OCI-LY1 (cell line): ENCODE results near the gene ATXN1L.

Experiments
- H2AFZ ChIP-seq: fragments of 200-600 bp; sonication (generic), shearing (Covaris generic); 2 replicates; pipeline ENCODE4 v1.6.0; 2014; ENCODE audit warnings: antibody characterized with exemption, mild to moderate bottlenecking, low read length
- H3F3A ChIP-seq: fragments of 200-600 bp; sonication (generic), shearing (Covaris generic); 2 replicates; pipeline ENCODE4 v1.6.0; 2014; ENCODE audit warnings: mild to moderate bottlenecking, antibody characterized with exemption, low read length, moderate library complexity; ENCODE audit not compliant: insufficient read depth
- H3K27ac ChIP-seq: fragments of 200-600 bp; sonication (generic); 2 replicates; pipeline ENCODE4 v1.5.1; 2014; ENCODE audit warnings: low read length, mixed run types, mild to moderate bottlenecking, low read depth; ENCODE audit not compliant: poor library complexity, severe bottlenecking
- H3K27me3 ChIP-seq: fragments of 200-600 bp; sonication (generic); 2 replicates; pipeline ENCODE4 v1.6.0; 2014; ENCODE audit warnings: antibody characterized with exemption, mild to moderate bottlenecking, low read length, moderate library complexity; ENCODE audit not compliant: insufficient read depth
- H3K36me3 ChIP-seq: fragments of 200-600 bp; sonication (generic); 2 replicates; pipeline ENCODE4 v1.6.1; 2014; ENCODE audit warnings: mild to moderate bottlenecking, antibody characterized with exemption, low read length, moderate library complexity, mixed read lengths; ENCODE audit not compliant: insufficient read depth
- H3K4me1 ChIP-seq: fragments of 200-600 bp; sonication (generic); 2 replicates; pipeline ENCODE4 v1.5.1; 2014; ENCODE audit warnings: mild to moderate bottlenecking, low read length, moderate library complexity; ENCODE audit not compliant: insufficient read depth, severe bottlenecking
- H3K4me2 ChIP-seq: fragments of 200-600 bp; sonication (generic), shearing (Covaris generic); 2 replicates; pipeline ENCODE4 v1.6.1; 2014; ENCODE audit warnings: low read length
- H3K4me3 ChIP-seq: fragments of 200-600 bp; sonication (generic); 2 replicates; pipeline ENCODE4 v1.5.1; 2014; ENCODE audit warnings: low read length, low read depth, mild to moderate bottlenecking, mixed read lengths; ENCODE audit not compliant: poor library complexity, severe bottlenecking
- H3K79me2 ChIP-seq: fragments of 200-600 bp; shearing (Covaris generic); 2 replicates; pipeline ENCODE4 v1.6.1; 2016; ENCODE audit warnings: mixed run types, low read length, mixed read lengths; ENCODE audit not compliant: insufficient read depth
- H3K9ac ChIP-seq: fragments of 200-600 bp; sonication (generic), shearing (Covaris generic); 2 replicates; pipeline ENCODE4 v1.6.1; 2014; ENCODE audit warnings: mild to moderate bottlenecking, low read length, mixed read lengths
- H3K9me2 ChIP-seq: fragments of 200-600 bp; sonication (generic), shearing (Covaris generic); 2 replicates; pipeline ENCODE4 v1.6.1; 2014; ENCODE audit warnings: low read depth, mild to moderate bottlenecking, low read length, mixed read lengths
- H3K9me3 ChIP-seq: fragments of 200-600 bp; shearing (Covaris generic); 2 replicates; pipeline ENCODE4 v1.6.1; 2014; ENCODE audit warnings: low read length, mixed read lengths
- H4K20me1 ChIP-seq: fragments of 200-600 bp; sonication (generic), shearing (Covaris generic); 2 replicates; pipeline ENCODE4 v1.6.0; 2016; ENCODE audit warnings: mild to moderate bottlenecking, low read length; ENCODE audit not compliant: insufficient read depth
- EZH2 ChIP-seq: fragments of 200-600 bp; sonication (generic), shearing (Covaris generic); IDR thresholded peaks from 2 replicates; pipeline ENCODE4 v1.8.0; 2017; ENCODE audit warnings: borderline replicate concordance, mixed run types, mild to moderate bottlenecking, antibody characterized with exemption, low read length, moderate library complexity, mixed read lengths
- TF ChIP-seq, protein P1 (sequence below): fragments of 200-600 bp; sonication (generic), shearing (Covaris generic); IDR thresholded peaks from 2 replicates; pipeline ENCODE4 v1.5.1; 2017; ENCODE audit warnings: mild to moderate bottlenecking, antibody characterized with exemption, low read length, moderate library complexity, mixed read lengths

Gene ATXN1L

GRCh38 chr16:71852561-71852960 is 6.8 kb downstream of the ATXN1L start:
- TF ChIP-seq EZH2 = no peak
- TF ChIP-seq, protein P1, sequence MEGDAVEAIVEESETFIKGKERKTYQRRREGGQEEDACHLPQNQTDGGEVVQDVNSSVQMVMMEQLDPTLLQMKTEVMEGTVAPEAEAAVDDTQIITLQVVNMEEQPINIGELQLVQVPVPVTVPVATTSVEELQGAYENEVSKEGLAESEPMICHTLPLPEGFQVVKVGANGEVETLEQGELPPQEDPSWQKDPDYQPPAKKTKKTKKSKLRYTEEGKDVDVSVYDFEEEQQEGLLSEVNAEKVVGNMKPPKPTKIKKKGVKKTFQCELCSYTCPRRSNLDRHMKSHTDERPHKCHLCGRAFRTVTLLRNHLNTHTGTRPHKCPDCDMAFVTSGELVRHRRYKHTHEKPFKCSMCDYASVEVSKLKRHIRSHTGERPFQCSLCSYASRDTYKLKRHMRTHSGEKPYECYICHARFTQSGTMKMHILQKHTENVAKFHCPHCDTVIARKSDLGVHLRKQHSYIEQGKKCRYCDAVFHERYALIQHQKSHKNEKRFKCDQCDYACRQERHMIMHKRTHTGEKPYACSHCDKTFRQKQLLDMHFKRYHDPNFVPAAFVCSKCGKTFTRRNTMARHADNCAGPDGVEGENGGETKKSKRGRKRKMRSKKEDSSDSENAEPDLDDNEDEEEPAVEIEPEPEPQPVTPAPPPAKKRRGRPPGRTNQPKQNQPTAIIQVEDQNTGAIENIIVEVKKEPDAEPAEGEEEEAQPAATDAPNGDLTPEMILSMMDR = no peak
- H3K27ac ChIP-seq = no peak overlapping the region
- no peak overlapping the region for H3K9ac ChIP-seq
- no peaks in the 10 kb centered on the region for H3K27me3 ChIP-seq
- H3K4me1 ChIP-seq = peaks cover 19% of the 10 kb centered on the region
- no peak overlapping the region for H3K4me3 ChIP-seq
- no peaks in the 10 kb centered on the region for H3K9me3 ChIP-seq
- H3K4me2 ChIP-seq = no peak overlapping the region
- H3F3A ChIP-seq = no peaks in the 10 kb centered on the region
- H3K9me2 ChIP-seq = no peaks in the 10 kb centered on the region
- H3K79me2 ChIP-seq = peaks cover 1% of the 10 kb centered on the region; the same call in 1 of the 2 replicates
- H4K20me1 ChIP-seq = no peaks in the 10 kb centered on the region
- no peak overlapping the region for H2AFZ ChIP-seq
- peaks cover 61% of the 10 kb centered on the region for H3K36me3 ChIP-seq

- peak overlapping the region; percentile 31; the same call in 1 of the 2 replicates for H3K4me2 ChIP-seq
- H4K20me1 ChIP-seq = no peaks in the 10 kb centered on the region
- no peaks in the 10 kb centered on the region for H3K27me3 ChIP-seq
- no peaks in the 10 kb centered on the region for H3K9me2 ChIP-seq
- H3K79me2 ChIP-seq = no peaks in the 10 kb centered on the region
- peak overlapping the region; percentile 37 for H3K27ac ChIP-seq
- H3K4me1 ChIP-seq = peaks cover 17% of the 10 kb centered on the region
- peaks cover 58% of the 10 kb centered on the region for H3K36me3 ChIP-seq
- no peaks in the 10 kb centered on the region for H3K9me3 ChIP-seq
- no peak overlapping the region for H2AFZ ChIP-seq
- TF ChIP-seq, protein P1 = no peak
- no peak for TF ChIP-seq EZH2
- no peak overlapping the region for H3K9ac ChIP-seq
- no peaks in the 10 kb centered on the region for H3F3A ChIP-seq
- H3K4me3 ChIP-seq = no peak overlapping the region
Measured at GRCh38 chr16:71853413-71853812, 7.6 kb downstream of the ATXN1L start.

GRCh38 chr16:71854369-71854948 is 8.7 kb downstream of the ATXN1L start:
- peaks cover 57% of the 10 kb centered on the region for H3K36me3 ChIP-seq
- H4K20me1 ChIP-seq = no peaks in the 10 kb centered on the region
- H3K79me2 ChIP-seq = no peaks in the 10 kb centered on the region
- H2AFZ ChIP-seq = no peak overlapping the region
- H3K4me1 ChIP-seq = peaks cover 17% of the 10 kb centered on the region
- H3K9me2 ChIP-seq = no peaks in the 10 kb centered on the region
- no peak overlapping the region for H3K4me2 ChIP-seq
- no peak overlapping the region for H3K9ac ChIP-seq
- no peaks in the 10 kb centered on the region for H3K27me3 ChIP-seq
- no peaks in the 10 kb centered on the region for H3F3A ChIP-seq
- H3K9me3 ChIP-seq = no peaks in the 10 kb centered on the region
- H3K27ac ChIP-seq = no peak overlapping the region
- H3K4me3 ChIP-seq = no peak overlapping the region
- TF ChIP-seq, protein P1 = no peak
